Measurements from ENCODE around the gene CCDC33. TPM values are rescaled to one million over a fixed set of nuclear protein-coding genes. Genes with fewer than 3 reads are reported as not detected.

Gene CCDC33
- total RNA-seq, 3 donors from 2014 or later = 0.22 TPM; not detected in 2

DNA sequence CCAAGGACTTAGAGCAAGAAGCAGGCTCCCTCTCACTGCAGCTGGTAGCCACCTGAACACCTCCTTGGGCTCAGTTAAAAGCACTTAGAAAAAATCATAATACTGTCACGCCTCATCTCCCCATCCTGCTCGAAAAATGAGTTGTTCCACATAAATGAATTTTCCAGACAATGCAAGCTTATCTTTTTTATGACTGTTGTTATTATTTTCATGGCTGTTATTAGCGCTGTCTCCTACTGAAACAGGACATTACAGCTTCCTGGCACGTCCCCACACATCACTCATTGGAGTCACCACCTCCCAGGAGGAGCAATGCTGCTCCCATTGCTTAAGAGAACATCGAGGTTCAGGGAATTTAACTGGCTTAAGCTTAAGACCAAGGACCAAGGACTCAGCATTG, 26.5 kb downstream of the CCDC33 start:
- DNase-seq (no peak), ATAC-seq (no peak)
- no peak for TF ChIP-seq CTCF (IDR thresholded peaks at IDR 0.05)
- H3K4me3 ChIP-seq = no peak overlapping the region
- no peaks in the 10 kb centered on the region for H3K4me1 ChIP-seq (ENCODE audit: low read depth)
- H3K36me3 ChIP-seq (ENCODE audit: low read depth) = no peaks in the 10 kb centered on the region
- intact Hi-C loops (cut with DNase I, micrococcal nuclease) = no loop called here
- H3K9me3 ChIP-seq = no peaks in the 10 kb centered on the region

DNA sequence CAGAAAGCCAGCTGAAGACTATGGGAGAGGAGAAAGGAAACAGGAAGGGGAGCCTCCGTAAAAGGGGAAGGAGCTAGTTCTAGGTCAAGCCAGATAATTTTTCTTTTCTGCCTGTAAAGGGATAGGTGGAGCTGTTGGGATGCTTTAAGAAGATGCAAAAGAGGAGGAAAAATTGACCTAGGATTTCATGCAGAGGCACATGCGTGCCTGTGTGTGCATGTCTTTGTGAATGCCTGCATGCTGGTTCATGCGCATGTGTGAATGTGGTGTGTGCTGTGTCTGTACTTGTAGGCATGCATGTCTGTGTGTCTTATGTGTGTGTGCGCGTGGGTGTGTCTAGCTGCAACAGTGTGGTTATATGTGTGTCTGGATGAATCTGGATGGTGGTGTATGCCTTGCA, 27.3 kb downstream of the CCDC33 start:
- ATAC-seq = no peak
- H3K4me1 ChIP-seq (ENCODE audit: low read depth) = no peaks in the 10 kb centered on the region

GRCh38 chr15:74264081-74264501, 28.0 kb downstream of the CCDC33 start:
- H3K36me3 ChIP-seq (ENCODE audit: low read depth) = no peaks in the 10 kb centered on the region
- TF ChIP-seq CTCF (IDR thresholded peaks at IDR 0.05) = no peak
- DNase-seq = no peak
- H3K9me3 ChIP-seq = no peaks in the 10 kb centered on the region
- H3K4me1 ChIP-seq (ENCODE audit: low read depth) = no peaks in the 10 kb centered on the region
- intact Hi-C loops (cut with DNase I, micrococcal nuclease) = no loop called here
- no peak for ATAC-seq
- no peak overlapping the region for H3K4me3 ChIP-seq

More for the DNA sequence above, 27.3 kb downstream of the CCDC33 start:
- H3K36me3 ChIP-seq (ENCODE audit: low read depth) = no peaks in the 10 kb centered on the region
- no peak for DNase-seq
- no peaks in the 10 kb centered on the region for H3K9me3 ChIP-seq
- no peak for TF ChIP-seq CTCF (IDR thresholded peaks at IDR 0.05)
- no peak overlapping the region for H3K4me3 ChIP-seq
- intact Hi-C loops (cut with DNase I, micrococcal nuclease) = no loop called here

GRCh38 chr15:74265046-74265639, 29.0 kb downstream of the CCDC33 start:
- H3K36me3 ChIP-seq (ENCODE audit: low read depth) = no peaks in the 10 kb centered on the region
- intact Hi-C loops (cut with DNase I, micrococcal nuclease) = no loop called here
- no peak for ATAC-seq
- H3K4me1 ChIP-seq (ENCODE audit: low read depth) = no peaks in the 10 kb centered on the region
- peak in 1 of 3 donors; percentile 24 for DNase-seq
- no peak for TF ChIP-seq CTCF (IDR thresholded peaks at IDR 0.05)
- no peak overlapping the region for H3K4me3 ChIP-seq
- H3K9me3 ChIP-seq = no peaks in the 10 kb centered on the region

- no peak for TF ChIP-seq CTCF (IDR thresholded peaks at IDR 0.05)
- intact Hi-C loops (cut with DNase I, micrococcal nuclease) = no loop called here
- ATAC-seq = no peak
Measured at GRCh38 chr15:74268020-74268419, 31.9 kb downstream of the CCDC33 start.

More at GRCh38 chr15:74268020-74268419, 31.9 kb downstream of the CCDC33 start:
- no peak overlapping the region for H3K4me3 ChIP-seq
- no peak for DNase-seq
- no peaks in the 10 kb centered on the region for H3K9me3 ChIP-seq
- H3K4me1 ChIP-seq (ENCODE audit: low read depth) = no peaks in the 10 kb centered on the region
- H3K36me3 ChIP-seq (ENCODE audit: low read depth) = no peaks in the 10 kb centered on the region
